Ovary (tissue), 3 donors: ENCODE data around the gene C6orf47.

Experiments
- CTCF ChIP-seq, 3 donors: fragments of 450-650 bp in 2 of 3; fragments of 200-600 bp in 1 of 3; IDR thresholded peaks; one replicate each; pipeline versions ENCODE4 v1.5.1 to v1.8.0; 2016 to 2022; ENCODE audit warnings: antibody characterized with exemption in 3 of 3, mild to moderate bottlenecking in 1 of 3
- EP300 ChIP-seq: sonication (generic); formaldehyde crosslinking; IDR thresholded peaks from one replicate; pipeline ENCODE4 v1.6.1; 2017; ENCODE audit warnings: antibody characterized with exemption
- donor health status: DM: no; HTN: no; CAD: no.

DNA sequence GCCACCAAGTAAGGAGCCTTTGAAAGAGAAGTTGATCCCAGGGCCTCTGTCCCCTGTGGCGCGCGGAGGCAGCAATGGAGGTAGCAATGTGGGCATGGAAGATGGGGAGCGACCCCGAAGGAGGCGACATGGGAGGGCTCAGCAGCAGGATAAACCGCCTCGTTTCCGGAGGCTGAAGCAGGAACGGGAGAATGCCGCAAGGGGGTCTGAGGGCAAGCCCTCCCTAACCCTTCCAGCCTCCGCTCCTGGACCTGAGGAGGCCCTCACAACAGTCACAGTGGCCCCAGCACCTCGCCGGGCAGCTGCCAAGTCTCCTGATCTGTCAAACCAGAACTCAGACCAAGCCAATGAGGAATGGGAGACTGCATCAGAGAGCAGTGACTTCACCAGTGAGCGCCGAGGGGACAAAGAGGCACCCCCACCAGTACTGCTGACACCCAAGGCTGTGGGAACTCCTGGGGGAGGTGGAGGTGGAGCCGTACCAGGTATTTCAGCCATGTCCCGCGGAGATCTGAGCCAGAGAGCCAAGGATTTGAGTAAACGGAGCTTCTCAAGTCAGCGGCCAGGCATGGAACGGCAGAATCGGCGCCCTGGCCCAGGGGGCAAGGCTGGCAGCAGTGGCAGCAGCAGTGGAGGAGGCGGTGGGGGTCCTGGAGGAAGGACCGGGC, 28.2 kb downstream of the C6orf47 start:
- TF ChIP-seq EP300 (no peak), CTCF (IDR thresholded peaks at IDR 0.05) (no peak)
